PC-9 (cell line): ENCODE data around the gene PPIL6. TPM values are rescaled to one million over a fixed set of nuclear protein-coding genes. Genes with fewer than 3 reads are reported as not detected.
A peak's percentile ranks its signal among the peaks of the same experiment; 100 is the strongest.

Experiments used
- BruUV-seq: library from RNA; stranded (reverse); fragments of 400-500 nt; replicated peaks from 2 replicates; lab custom pipeline; 2021; lab: Mats Ljungman, UMichigan
- CTCF ChIA-PET: fragments of 300-600 bp; sonication (Branson Sonifier 250); formaldehyde crosslinking; loops from one replicate; lab custom pipeline; 2022; ENCODE audit warnings: antibody characterized with exemption; lab: Charles Lee
- POLR2A ChIA-PET: fragments of 300-600 bp; sonication (Branson Sonifier 250); formaldehyde crosslinking; loops from one replicate; lab custom pipeline; 2022; ENCODE audit warnings: antibody characterized with exemption; ENCODE audit not compliant: unreplicated experiment; lab: Charles Lee
- DNase-seq, 2 experiments: peaks; one replicate each; pipeline versions ENCODE4 v3.0.0 to v3.0.0-alpha.2; 2015 to 2022; ENCODE audit warnings: mixed read lengths in 1 of 2
- H2AFZ ChIP-seq: fragments of 200-600 bp; sonication (generic); 2 replicates; pipeline ENCODE4 v1.8.1; 2017; ENCODE audit warnings: antibody characterized with exemption
- H3F3A ChIP-seq: fragments of 200-600 bp; sonication (generic); 2 replicates; pipeline ENCODE4 v1.8.1; 2017; ENCODE audit warnings: antibody characterized with exemption, mild to moderate bottlenecking, low read depth; ENCODE audit not compliant: insufficient read depth
- H3K27ac ChIP-seq: fragments of 200-600 bp; sonication (generic); 2 replicates; pipeline ENCODE4 v1.6.1; 2016; ENCODE audit warnings: mixed run types
- H3K27me3 ChIP-seq: fragments of 200-600 bp; sonication (generic); 2 replicates; pipeline ENCODE4 v1.6.1; 2016; ENCODE audit warnings: low read depth, mixed run types; ENCODE audit not compliant: insufficient read depth
- H3K36me3 ChIP-seq: fragments of 200-600 bp; sonication (generic); 2 replicates; pipeline ENCODE4 v1.6.1; 2016; ENCODE audit warnings: low read depth, mixed run types
- H3K4me1 ChIP-seq: fragments of 200-600 bp; sonication (generic); replicated peaks from 2 replicates; pipeline ENCODE4 v1.6.1; 2016; ENCODE audit warnings: mixed run types; ENCODE audit not compliant: insufficient read depth
- H3K4me2 ChIP-seq: fragments of 200-600 bp; sonication (generic); 2 replicates; pipeline ENCODE4 v1.6.1; 2017; ENCODE audit warnings: mixed run types
- H3K4me3 ChIP-seq: fragments of 200-600 bp; sonication (generic); 2 replicates; pipeline ENCODE4 v1.6.1; 2016; ENCODE audit warnings: mixed run types
- H3K79me2 ChIP-seq: fragments of 200-600 bp; sonication (generic); 2 replicates; pipeline ENCODE4 v1.6.1; 2017; ENCODE audit warnings: low read depth, mixed run types
- H3K9me2 ChIP-seq: fragments of 200-600 bp; sonication (generic); 2 replicates; pipeline ENCODE4 v1.8.1; 2017; ENCODE audit warnings: mild to moderate bottlenecking; ENCODE audit not compliant: insufficient read depth
- H3K9me3 ChIP-seq: fragments of 200-600 bp; sonication (generic); 2 replicates; pipeline ENCODE4 v1.8.1; 2016; ENCODE audit warnings: low read depth; ENCODE audit not compliant: insufficient read depth
- H4K20me1 ChIP-seq: fragments of 200-600 bp; sonication (generic); 2 replicates; pipeline ENCODE4 v1.8.1; 2017; ENCODE audit not compliant: insufficient read depth
- CTCF ChIP-seq: fragments of 200-600 bp; sonication (generic); conservative IDR thresholded peaks from 2 replicates; pipeline ENCODE4 v1.6.1; 2017; ENCODE audit warnings: mixed run types, antibody characterized with exemption, mild to moderate bottlenecking, moderate library complexity
- EZH2 ChIP-seq: fragments of 200-600 bp; sonication (generic); IDR thresholded peaks from 2 replicates; pipeline ENCODE4 v1.8.0; 2017; ENCODE audit warnings: antibody characterized with exemption, low read depth
- intact Hi-C: fragments of 100-400 bp; cut with micrococcal nuclease; formaldehyde crosslinking; loops from one replicate; pipeline ENCODE4 v1.10.0; 2022; ENCODE audit not compliant: unreplicated experiment
- total RNA-seq: library from RNA; stranded (reverse); gene quantifications from 2 replicates; pipeline ENCODE4 v1.2.3, GENCODE V29; 2021

PPIL6 gene
- total RNA-seq, 1 experiment from 2014 or later, result 15.5 TPM

- intact Hi-C loops, result loop anchor here (2.0 to 10.0 kb wide), 3 partner anchors 42 to 388 kb away; partner anchors contain the start of genes CD164, CEP57L1, PPIL6 and SESN1
- peak within 1 kb of the TSS; percentile 88 for H2AFZ ChIP-seq
- peaks cover 18% of the 10 kb centered on the region; the same call in 1 of the 2 replicates for H3F3A ChIP-seq
- H3K9me2 ChIP-seq, result no peaks in the 10 kb centered on the region
- peak within 1 kb of the TSS; percentile 75 for H3K4me3 ChIP-seq
- BruUV-seq, result no TSS peak
- H3K4me2 ChIP-seq, result peak within 1 kb of the TSS; percentile 82
- POLR2A ChIA-PET, result interaction anchor here (0.7 kb wide), 1 partner anchor 100 kb away, joined by 4 read pairs; no protein-coding TSS in a partner anchor
- peaks cover 25% of the 10 kb centered on the region for H3K36me3 ChIP-seq
- H3K9me3 ChIP-seq, result no peaks in the 10 kb centered on the region
- peak within 1 kb of the TSS; percentile 10; the same call in 1 of the 2 replicates for H3K27ac ChIP-seq
- H3K27me3 ChIP-seq, result no peaks in the 10 kb centered on the region
- peaks cover 53% of the 10 kb centered on the region for H3K4me1 ChIP-seq
- H4K20me1 ChIP-seq, result peaks cover 18% of the 10 kb centered on the region
- CTCF ChIA-PET, result interaction anchor here (0.6 kb wide), 1 partner anchor 12 kb away, joined by 3 read pairs; no protein-coding TSS in a partner anchor
- peak; percentile 79 to 90 for DNase-seq
- TF ChIP-seq EZH2 (no peak), CTCF (no peak)
- H3K79me2 ChIP-seq, result peaks cover 47% of the 10 kb centered on the region
Observed at GRCh38 chr6:109482905-109483734, 42.7 kb upstream of the PPIL6 start, which contains the start of gene ZBTB24. Gene ZBTB24, minus strand, starts transcription at chr6:109483219. Its CDS starts 1,193 bp downstream, at chr6:109482026.

DNA sequence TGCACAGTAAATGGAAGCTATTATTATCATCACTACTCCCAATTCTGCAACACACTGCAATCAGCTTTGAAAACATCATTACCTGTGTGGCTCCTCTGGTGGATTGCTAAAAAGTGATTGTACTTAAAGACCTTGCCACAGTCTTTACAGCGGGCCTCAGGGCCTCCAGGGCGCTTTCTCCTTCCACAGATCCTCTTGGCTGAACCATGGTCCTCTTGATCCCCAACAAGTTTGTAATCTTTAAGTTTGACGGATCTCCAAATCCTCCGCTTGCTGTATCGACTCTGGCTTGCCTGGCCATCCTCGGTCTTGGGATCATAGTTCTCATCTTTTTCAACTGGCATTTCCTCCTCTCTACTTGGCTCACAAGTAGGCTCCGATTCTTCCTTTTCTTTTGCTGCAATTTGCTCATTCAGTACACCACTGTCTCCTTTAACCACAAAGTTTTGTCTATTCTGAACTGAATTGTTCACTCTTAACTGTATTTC is 40.6 kb upstream of the PPIL6 start:
- no peaks in the 10 kb centered on the region for H3K27me3 ChIP-seq
- H4K20me1 ChIP-seq, result peaks cover 23% of the 10 kb centered on the region
- H3K27ac ChIP-seq, result no peak overlapping the region
- TSS peak; percentile 27 for BruUV-seq
- CTCF ChIA-PET, result interaction anchor here (0.6 kb wide), 1 partner anchor 119 kb away, joined by 3 read pairs; no protein-coding TSS in a partner anchor
- peaks cover 12% of the 10 kb centered on the region; the same call in 1 of the 2 replicates for H3F3A ChIP-seq
- intact Hi-C loops, result loop anchor here (10.0 kb wide), 1 partner anchor 386 kb away; the partner anchor contains the start of genes CEP57L1 and SESN1
- no peak overlapping the region for H2AFZ ChIP-seq
- POLR2A ChIA-PET, result no interaction called here
- peaks cover 68% of the 10 kb centered on the region for H3K79me2 ChIP-seq
- H3K9me2 ChIP-seq, result no peaks in the 10 kb centered on the region
- no peaks in the 10 kb centered on the region for H3K9me3 ChIP-seq
- TF ChIP-seq EZH2 (no peak), CTCF (no peak)
- H3K4me2 ChIP-seq, result peak overlapping the region; percentile 76
- H3K4me3 ChIP-seq, result peak overlapping the region; percentile 21; the same call in 1 of the 2 replicates
- no peak for DNase-seq
- H3K4me1 ChIP-seq, result peaks cover 46% of the 10 kb centered on the region
- H3K36me3 ChIP-seq, result peaks cover 30% of the 10 kb centered on the region

DNA sequence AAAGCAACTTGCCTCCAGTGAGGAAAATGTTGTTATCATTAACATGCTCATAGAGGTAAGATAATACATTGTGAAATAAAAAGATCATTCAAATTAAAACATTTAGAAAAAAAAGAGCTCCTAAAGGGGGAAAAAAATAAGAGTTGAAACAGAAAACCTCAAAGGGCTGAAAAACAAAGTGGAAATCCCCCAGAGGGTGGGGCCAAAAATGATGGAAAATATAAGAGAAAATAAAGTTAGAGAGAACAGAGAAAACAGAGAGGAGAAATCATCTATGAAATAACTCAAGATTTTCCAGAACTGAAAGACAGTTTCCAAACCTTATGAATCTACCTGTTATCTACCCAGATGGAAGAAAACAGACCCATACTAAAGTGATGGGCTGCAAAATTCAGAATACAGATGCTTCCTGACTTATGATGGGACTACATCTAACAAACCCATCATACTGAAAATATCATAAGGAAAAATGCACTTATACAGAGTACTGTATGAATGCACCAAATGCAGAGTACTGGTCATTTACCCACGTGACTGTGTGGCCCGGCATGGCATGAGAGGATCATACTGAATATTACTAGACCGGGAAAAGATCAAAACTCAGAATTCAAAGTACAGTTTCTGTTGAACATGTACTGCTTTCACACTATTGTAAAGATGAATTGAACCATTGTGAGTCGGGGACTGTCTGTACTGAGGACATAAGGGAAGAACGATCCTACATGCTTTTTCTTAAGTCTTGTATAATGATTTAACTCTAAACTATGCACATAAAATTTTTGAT is 38.6 kb upstream of the PPIL6 start:
- ChIA-PET CTCF (no interaction called here), POLR2A (no interaction called here)
- peak overlapping the region; percentile 16 for H3K4me3 ChIP-seq
- H4K20me1 ChIP-seq, result peaks cover 23% of the 10 kb centered on the region
- no peaks in the 10 kb centered on the region for H3K9me2 ChIP-seq
- H2AFZ ChIP-seq, result no peak overlapping the region
- peaks cover 36% of the 10 kb centered on the region for H3K4me1 ChIP-seq
- H3K4me2 ChIP-seq, result peak overlapping the region; percentile 39
- no peak for DNase-seq
- intact Hi-C loops, result no loop called here
- H3K79me2 ChIP-seq, result peaks cover 71% of the 10 kb centered on the region
- peaks cover 42% of the 10 kb centered on the region for H3K36me3 ChIP-seq
- H3K27ac ChIP-seq, result no peak overlapping the region
- peaks cover 6% of the 10 kb centered on the region; the same call in 1 of the 2 replicates for H3F3A ChIP-seq
- TF ChIP-seq EZH2 (no peak), CTCF (no peak)
- no peaks in the 10 kb centered on the region for H3K9me3 ChIP-seq
- BruUV-seq, result no TSS peak
- no peaks in the 10 kb centered on the region for H3K27me3 ChIP-seq
